ENCODE data around the gene AGAP3. TPM values are rescaled to one million over a fixed set of nuclear protein-coding genes. Genes with fewer than 3 reads are reported as not detected.

The AGAP3 gene
- total and polyA plus RNA-seq, 11 donors: 30.3 to 83.7 (median 55.6) TPM

DNA sequence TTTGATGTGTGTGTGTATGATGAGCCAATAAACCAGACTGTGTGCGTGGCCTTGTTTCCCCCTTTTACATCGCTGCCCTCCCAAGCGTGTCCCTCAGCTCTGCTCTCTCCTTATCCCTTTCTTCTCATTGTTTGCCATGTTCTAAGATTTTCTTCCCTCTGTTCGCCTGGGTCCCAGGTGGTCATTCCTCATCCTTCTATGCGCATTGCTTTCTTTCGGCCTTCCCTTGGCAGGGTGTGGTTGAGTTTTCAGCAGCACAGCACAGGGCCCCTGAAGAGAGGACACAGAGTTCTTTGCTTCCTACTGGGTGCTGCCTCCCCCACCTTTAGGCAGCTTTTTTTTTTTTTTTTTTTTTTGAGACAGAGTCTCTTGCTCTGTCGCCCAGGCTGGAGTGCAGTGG lies 58.1 kb downstream of the AGAP3 start:
- H3K9me3 ChIP-seq: no peaks in the 10 kb centered on the region
- 94 to 96% (median 94%) methylated on average over 7 of the region's 7 CpGs for WGBS, 4 donors
- DNase-seq (no peak), ATAC-seq (no peak)
- H3K27ac ChIP-seq: no peak overlapping the region
- H3K4me3 ChIP-seq: no peak overlapping the region
- no peak for TF ChIP-seq POLR2A (IDR thresholded peaks at IDR 0.05)
- TF ChIP-seq, protein P1, sequence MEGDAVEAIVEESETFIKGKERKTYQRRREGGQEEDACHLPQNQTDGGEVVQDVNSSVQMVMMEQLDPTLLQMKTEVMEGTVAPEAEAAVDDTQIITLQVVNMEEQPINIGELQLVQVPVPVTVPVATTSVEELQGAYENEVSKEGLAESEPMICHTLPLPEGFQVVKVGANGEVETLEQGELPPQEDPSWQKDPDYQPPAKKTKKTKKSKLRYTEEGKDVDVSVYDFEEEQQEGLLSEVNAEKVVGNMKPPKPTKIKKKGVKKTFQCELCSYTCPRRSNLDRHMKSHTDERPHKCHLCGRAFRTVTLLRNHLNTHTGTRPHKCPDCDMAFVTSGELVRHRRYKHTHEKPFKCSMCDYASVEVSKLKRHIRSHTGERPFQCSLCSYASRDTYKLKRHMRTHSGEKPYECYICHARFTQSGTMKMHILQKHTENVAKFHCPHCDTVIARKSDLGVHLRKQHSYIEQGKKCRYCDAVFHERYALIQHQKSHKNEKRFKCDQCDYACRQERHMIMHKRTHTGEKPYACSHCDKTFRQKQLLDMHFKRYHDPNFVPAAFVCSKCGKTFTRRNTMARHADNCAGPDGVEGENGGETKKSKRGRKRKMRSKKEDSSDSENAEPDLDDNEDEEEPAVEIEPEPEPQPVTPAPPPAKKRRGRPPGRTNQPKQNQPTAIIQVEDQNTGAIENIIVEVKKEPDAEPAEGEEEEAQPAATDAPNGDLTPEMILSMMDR (IDR thresholded peaks at IDR 0.05): no peak
- peaks cover 0 to 14% (median 6%) of the 10 kb centered on the region in 12 donors for H3K4me1 ChIP-seq
- intact Hi-C loops (cut with DNase I): no loop called here
- H3K27me3 ChIP-seq: no peaks in the 10 kb centered on the region
- H3K36me3 ChIP-seq: peaks cover 0 to 52% (median 30%) of the 10 kb centered on the region in 9 donors

DNA sequence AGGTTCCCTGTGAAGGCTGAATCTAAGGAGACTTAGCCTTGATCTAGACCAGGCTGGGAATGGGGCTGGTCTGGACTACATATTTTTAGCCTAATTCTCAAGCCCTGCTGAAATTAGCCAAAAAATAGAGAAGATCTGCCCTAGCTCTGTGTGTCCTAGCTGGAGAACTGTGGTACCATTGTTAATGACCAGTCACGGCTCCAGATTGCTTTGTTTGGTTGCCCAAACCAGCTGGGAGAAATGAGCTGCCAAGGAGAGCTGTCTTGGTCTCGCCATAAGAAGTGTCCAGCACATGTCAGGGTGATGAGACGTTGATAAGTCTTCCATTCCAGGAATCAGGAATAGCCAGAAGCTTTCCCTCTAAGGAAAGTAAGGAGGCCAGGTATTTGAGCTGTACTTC lies 60.5 kb downstream of the AGAP3 start:
- peaks cover 0 to 14% (median 6%) of the 10 kb centered on the region in 12 donors for H3K4me1 ChIP-seq
- DNase-seq: no peak
- ATAC-seq: no peak
- no peak overlapping the region for H3K27ac ChIP-seq
- no peak overlapping the region for H3K4me3 ChIP-seq
- H3K36me3 ChIP-seq: peaks cover 0 to 33% (median 20%) of the 10 kb centered on the region in 9 donors
- intact Hi-C loops (cut with DNase I): no loop called here
- WGBS, 4 donors: 61 to 75% (median 67%) methylated on average over 3 of the region's 3 CpGs
- H3K9me3 ChIP-seq: no peaks in the 10 kb centered on the region
- H3K27me3 ChIP-seq: peaks cover 0 to 14% (median 3%) of the 10 kb centered on the region in 9 donors
- no peak for TF ChIP-seq POLR2A (IDR thresholded peaks at IDR 0.05)
- TF ChIP-seq, protein P1 (IDR thresholded peaks at IDR 0.05): no peak

DNA sequence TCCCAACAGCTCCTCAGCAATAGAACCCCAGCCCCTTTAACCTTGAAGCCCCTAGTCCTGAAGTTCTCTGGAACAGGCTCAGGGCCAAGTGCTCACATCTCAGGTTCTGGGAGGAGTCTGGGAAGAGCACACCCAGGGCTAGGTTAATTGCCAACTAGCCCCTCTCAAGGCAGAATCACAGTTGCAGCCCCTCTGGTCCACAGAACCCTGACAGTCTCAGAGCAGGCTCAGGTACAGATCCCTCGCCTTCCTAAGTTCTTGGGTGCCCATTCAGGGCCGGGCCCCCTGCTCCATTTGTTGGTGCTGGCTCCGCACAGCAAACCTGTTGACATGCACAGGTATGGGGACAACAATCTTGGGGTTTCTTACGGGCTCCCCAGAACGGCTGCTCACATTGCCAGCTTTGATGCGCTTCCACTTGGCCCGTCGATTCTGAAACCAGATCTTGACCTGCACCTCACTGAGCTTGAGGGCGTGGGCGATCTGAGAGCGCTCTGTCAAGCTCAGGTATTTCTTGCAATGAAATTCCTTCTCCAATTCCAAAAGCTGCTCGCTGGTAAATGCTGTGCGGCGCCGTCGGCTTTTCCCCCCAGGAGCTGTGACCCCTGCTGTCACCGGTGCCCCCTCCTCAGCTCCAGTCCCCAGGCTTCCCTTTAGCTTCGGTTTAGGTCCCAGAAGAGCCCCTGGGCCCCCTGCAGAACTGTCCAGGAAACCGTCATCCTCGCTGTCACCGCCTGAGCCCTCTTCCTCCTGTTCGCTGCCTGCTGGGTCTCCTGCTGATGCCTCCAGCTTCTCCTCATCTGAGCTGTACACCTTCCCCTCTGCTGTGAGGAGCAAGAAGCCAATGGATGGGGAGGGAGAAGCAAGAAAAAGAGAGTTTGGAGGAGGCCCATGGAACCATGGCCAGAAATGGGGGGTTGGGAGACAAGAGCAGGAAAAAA lies 62.3 kb downstream of the AGAP3 start:
- Histone ChIP-seq H3K27me3 (peaks cover 0 to 29% (median 6%) of the 10 kb centered on the region in 9 donors), H3K27ac (no peak overlapping the region), H3K4me3 (no peak overlapping the region), H3K9me3 (no peaks in the 10 kb centered on the region), H3K36me3 (peaks cover 0 to 15% (median 7%) of the 10 kb centered on the region in 9 donors), H3K4me1 (peaks cover 0 to 4% (median 0%) of the 10 kb centered on the region in 12 donors)
- ATAC-seq (no peak), DNase-seq (no peak)
- intact Hi-C loops (cut with DNase I): no loop called here
- TF ChIP-seq POLR2A (IDR thresholded peaks at IDR 0.05): no peak
- TF ChIP-seq, protein P1 (IDR thresholded peaks at IDR 0.05): no peak
- 65 to 70% (median 67%) methylated on average over 20 to 22 of the region's 22 CpGs for WGBS, 4 donors

DNA sequence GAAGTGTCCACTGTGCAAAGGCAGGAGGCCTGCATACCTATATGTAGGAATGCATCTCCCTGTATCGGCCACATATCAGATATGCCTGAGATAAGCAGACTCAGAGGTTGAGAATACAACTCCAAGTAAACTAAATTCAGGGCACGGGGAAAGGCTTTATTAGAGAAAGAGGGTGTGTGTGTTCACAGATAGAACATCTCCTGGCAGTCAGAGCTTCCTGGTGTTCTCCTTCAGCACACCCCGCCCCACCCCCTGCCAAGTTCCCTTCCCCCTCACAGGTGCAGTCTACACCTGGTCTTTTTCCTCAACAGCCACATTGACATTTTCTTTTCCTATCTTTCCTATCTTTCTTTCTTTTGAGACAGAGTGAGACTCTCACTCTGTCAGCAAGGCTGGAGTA lies 64.1 kb downstream of the AGAP3 start:
- H3K4me1 ChIP-seq: peaks cover 0 to 4% (median 0%) of the 10 kb centered on the region in 12 donors
- no peak overlapping the region for H3K4me3 ChIP-seq
- DNase-seq (no peak), ATAC-seq (no peak)
- 71 to 82% (median 77%) methylated on average over 3 of the region's 3 CpGs for WGBS, 4 donors
- TF ChIP-seq POLR2A (IDR thresholded peaks at IDR 0.05): no peak
- TF ChIP-seq, protein P1 (IDR thresholded peaks at IDR 0.05): no peak
- H3K27me3 ChIP-seq: peaks cover 0 to 29% (median 7%) of the 10 kb centered on the region in 9 donors
- no peaks in the 10 kb centered on the region for H3K9me3 ChIP-seq
- no peak overlapping the region for H3K27ac ChIP-seq
- no peaks in the 10 kb centered on the region for H3K36me3 ChIP-seq
- intact Hi-C loops (cut with DNase I): no loop called here
